BLaER1 treated with 17β-estradiol and CSF1 and Interleukin-3, amounts not matched to agents 10 nM and 100 nM (cell line): ENCODE measurements around the gene TJAP1.
A peak's percentile ranks its signal among the peaks of the same experiment; 100 is the strongest.
"Not testable (repeated sequence)": the region's sequence is repeated elsewhere in the genome, so short reads cannot be mapped to it uniquely, and the experiment has no call there.

Source experiments
- H3K27ac ChIP-seq, 11 experiments: shearing (Covaris generic); formaldehyde crosslinking; 2 replicates each; pipeline ENCODE4 v1.8.1; 2022
- H3K27me3 ChIP-seq, 11 experiments: shearing (Covaris generic); formaldehyde crosslinking; 2 replicates each; pipeline ENCODE4 v1.8.1; 2022
- H3K36me3 ChIP-seq, 11 experiments: shearing (Covaris generic); formaldehyde crosslinking; 2 replicates each; pipeline ENCODE4 v1.8.1; 2022
- H3K4me1 ChIP-seq, 10 experiments: shearing (Covaris generic); formaldehyde crosslinking; 2 replicates each; pipeline ENCODE4 v1.8.1; 2022
- H3K4me2 ChIP-seq, 11 experiments: shearing (Covaris generic); formaldehyde crosslinking; 2 replicates each; pipeline ENCODE4 v1.8.1; 2022
- H3K4me3 ChIP-seq, 10 experiments: shearing (Covaris generic); formaldehyde crosslinking; 2 replicates each; pipeline ENCODE4 v1.8.1; 2022
- H3K9ac ChIP-seq, 11 experiments: shearing (Covaris generic); formaldehyde crosslinking; 2 replicates each; pipeline ENCODE4 v1.8.1; 2022
- H3K9me3 ChIP-seq, 11 experiments: shearing (Covaris generic); formaldehyde crosslinking; replicated peaks in 1 of 11; 2 replicates each; pipeline ENCODE4 v1.8.1; 2022
- H4K20me1 ChIP-seq, 11 experiments: shearing (Covaris generic); formaldehyde crosslinking; 2 replicates each; pipeline ENCODE4 v1.8.1; 2022
- Cebpa-rat ChIP-seq, 11 experiments: shearing (Covaris generic); IDR thresholded peaks; 2 replicates each; pipeline ENCODE4 v1.8.1; 2022

TJAP1 gene

DNA sequence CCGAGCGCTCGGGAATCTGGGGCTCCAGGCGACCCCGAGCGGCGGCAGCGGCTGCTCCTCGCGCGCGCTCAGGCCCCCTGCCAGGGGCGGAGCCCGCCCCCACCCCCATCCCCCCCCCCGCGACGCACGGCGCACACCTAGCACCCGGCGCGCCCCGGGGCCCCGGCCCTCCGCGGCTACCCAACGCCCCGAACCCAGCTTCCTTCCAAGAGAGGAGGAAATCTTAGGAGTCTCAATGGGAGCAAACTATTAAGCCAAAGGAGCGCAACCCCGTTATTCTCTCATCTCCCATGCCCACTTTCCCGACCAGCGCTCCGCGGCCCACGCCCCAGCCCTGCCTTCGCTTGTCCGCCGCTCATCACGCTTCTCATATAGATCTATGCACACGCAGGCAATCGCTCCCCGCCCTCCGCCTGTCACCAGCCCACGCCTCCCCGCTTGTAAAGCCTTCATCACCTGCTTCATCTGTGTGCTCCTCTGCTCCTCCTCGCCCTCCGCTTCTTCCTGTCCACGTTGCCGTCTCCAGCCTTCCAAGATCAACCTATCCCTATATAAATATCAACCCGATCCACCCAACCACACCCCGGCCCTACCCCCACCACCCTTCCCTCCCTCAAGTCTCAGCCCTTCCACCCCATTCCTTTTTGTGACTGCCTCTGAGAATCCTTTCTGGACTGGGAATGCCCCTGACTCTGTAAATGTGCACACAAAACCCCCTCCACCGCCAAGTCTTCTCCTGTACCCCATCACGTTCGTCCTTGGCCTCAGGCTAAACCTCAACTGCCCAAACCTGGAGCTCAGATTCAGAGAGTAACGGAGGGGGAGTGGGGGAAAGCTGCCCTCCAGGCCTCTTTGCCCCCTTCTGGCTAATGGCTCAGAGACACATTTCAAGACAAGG, 21.6 kb upstream of the TJAP1 start, which contains the start of gene DLK2:
TSS of gene DLK2 (minus strand) at position 18 of the 898 bp plus-strand sequence. CDS start 723 bp downstream, outside the sequence.
- Histone ChIP-seq H3K27me3 (peaks cover 31 to 48% (median 45%) of the 10 kb centered on the region in 11 experiments), H3K36me3 (peaks cover 5 to 27% (median 21%) of the 10 kb centered on the region in 11 experiments; a peak in 20 of 22 replicates), H3K4me3 (peak within 1 kb of the TSS; percentile 58 to 74 (median 65)), H3K9me3 (no peaks in the 10 kb centered on the region), H4K20me1 (peaks cover 0 to 41% (median 9%) of the 10 kb centered on the region in 11 experiments; a peak in 12 of 22 replicates), H3K9ac (peak within 1 kb of the TSS; percentile 38 to 75 (median 65); a peak in 20 of 22 replicates), H3K4me2 (peak within 1 kb of the TSS; percentile 88 to 100 (median 98)), H3K4me1 (peaks cover 0 to 11% (median 5%) of the 10 kb centered on the region in 10 experiments; a peak in 6 of 20 replicates), H3K27ac (no peak within 1 kb of the TSS)
- TF ChIP-seq Cebpa-rat (IDR thresholded peaks at IDR 0.05) = no peak

DNA sequence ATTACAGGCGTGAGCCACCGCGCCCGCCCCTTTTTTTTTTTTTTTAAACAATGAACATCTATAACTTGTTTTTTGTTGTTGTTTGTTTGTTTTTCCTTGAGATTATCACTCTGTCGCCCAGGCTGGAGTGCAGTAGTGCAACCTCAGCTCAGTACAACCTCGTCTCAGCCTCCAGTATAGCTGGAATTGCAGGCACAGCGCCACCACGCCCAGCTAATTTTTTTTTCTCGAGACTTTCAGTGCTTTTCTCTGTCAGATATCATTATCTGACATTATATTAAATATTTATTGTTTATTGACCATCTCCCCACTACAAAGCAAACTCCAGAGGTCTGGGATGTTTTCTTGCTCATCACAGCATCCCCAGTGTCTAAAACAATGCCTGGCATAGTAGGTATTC, 19.7 kb upstream of the TJAP1 start:
- Histone ChIP-seq H4K20me1 (peaks cover 0 to 35% (median 9%) of the 10 kb centered on the region in 11 experiments; a peak in 12 of 22 replicates), H3K9ac (no peak overlapping the region), H3K4me1 (peaks cover 0 to 11% (median 5%) of the 10 kb centered on the region in 10 experiments; a peak in 6 of 20 replicates), H3K4me3 (no peak overlapping the region), H3K36me3 (peaks cover 0 to 9% (median 6%) of the 10 kb centered on the region in 11 experiments; a peak in 10 of 22 replicates), H3K27me3 (peaks cover 31 to 48% (median 45%) of the 10 kb centered on the region in 11 experiments), H3K4me2 (no peak overlapping the region), H3K27ac (no peak overlapping the region), H3K9me3 (no peaks in the 10 kb centered on the region)
- no peak for TF ChIP-seq Cebpa-rat (IDR thresholded peaks at IDR 0.05)

DNA sequence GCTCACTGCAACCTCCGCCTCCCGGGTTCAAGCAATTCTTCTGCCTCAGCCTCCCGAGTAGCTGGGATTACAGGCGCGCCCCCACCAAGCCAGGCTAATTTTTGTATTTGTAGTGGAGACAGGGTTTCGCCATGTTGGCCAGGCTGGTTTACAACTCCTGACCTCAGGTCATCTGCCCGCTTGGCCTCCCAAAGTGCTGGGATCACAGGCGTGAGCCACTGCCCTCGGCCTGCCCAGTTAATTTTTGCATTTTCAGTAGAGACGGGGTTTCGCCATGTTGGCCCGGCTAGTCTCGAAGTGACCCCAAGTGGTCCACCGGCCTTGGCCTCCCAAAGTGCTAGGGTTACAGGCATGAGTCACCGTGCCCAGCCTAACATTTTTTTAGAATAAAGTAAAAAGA, 19.2 kb upstream of the TJAP1 start:
- not testable (repeated sequence) for H3K9ac ChIP-seq, H3K36me3 ChIP-seq, H3K27ac ChIP-seq, H3K4me2 ChIP-seq, H3K9me3 ChIP-seq, H3K4me3 ChIP-seq
- Histone ChIP-seq H3K4me1 (peaks cover 0 to 11% (median 5%) of the 10 kb centered on the region in 10 experiments; a peak in 6 of 20 replicates), H3K27me3 (peaks cover 31 to 48% (median 45%) of the 10 kb centered on the region in 11 experiments), H4K20me1 (peaks cover 0 to 35% (median 9%) of the 10 kb centered on the region in 11 experiments; a peak in 12 of 22 replicates)

DNA sequence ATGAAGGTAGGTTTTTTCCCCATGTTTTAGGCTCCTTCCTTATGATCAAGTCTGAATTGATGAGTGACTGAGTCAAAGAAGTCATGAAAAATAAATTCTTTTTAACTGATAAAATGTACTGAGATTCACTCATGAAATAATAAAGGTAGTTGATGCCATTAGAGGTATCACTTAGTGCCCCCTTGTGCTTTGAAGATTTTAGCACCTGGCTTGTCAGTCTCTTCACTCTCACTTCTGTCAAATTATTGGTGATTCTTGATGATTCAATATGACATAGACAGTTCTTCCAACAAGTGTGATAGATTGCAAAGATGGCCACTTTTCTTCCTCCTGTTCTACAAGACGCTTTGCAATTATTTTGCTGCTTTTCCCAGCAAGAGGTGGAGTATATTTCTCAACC, 17.8 kb upstream of the TJAP1 start:
- Histone ChIP-seq H3K9ac (no peak overlapping the region), H3K4me1 (peaks cover 0 to 9% (median 5%) of the 10 kb centered on the region in 10 experiments; a peak in 6 of 20 replicates)

DNA sequence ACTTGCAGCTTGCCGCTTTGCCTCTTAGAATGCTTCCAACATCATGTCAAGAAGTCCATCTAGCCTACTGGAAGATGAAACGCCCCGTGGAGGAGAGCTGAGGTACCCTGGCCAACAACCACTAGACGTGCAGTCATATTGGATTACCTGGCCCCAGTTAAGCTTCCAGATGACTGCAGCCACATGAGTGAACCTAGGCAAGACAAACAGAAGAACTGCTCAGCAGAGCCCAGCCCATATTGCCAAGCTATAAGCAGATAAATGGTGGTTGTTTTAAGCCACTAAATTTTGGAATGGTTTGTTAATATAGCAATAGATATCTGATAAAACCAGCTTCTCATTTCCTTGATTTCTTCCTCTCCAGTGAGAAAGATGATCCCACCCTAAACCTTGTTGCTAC, 17.3 kb upstream of the TJAP1 start:
- peaks cover 26 to 33% (median 32%) of the 10 kb centered on the region in 11 experiments for H3K27me3 ChIP-seq
- peaks cover 0 to 19% (median 0%) of the 10 kb centered on the region in 11 experiments; a peak in 6 of 22 replicates for H4K20me1 ChIP-seq
- no peaks in the 10 kb centered on the region for H3K9me3 ChIP-seq
- no peak overlapping the region for H3K4me3 ChIP-seq
- no peak overlapping the region for H3K9ac ChIP-seq
- H3K4me1 ChIP-seq = peaks cover 0 to 6% (median under 1%) of the 10 kb centered on the region in 10 experiments; a peak in 3 of 20 replicates
- H3K27ac ChIP-seq = no peak overlapping the region
- no peak overlapping the region for H3K4me2 ChIP-seq
- no peaks in the 10 kb centered on the region for H3K36me3 ChIP-seq
- TF ChIP-seq Cebpa-rat (IDR thresholded peaks at IDR 0.05) = no peak

More for the DNA sequence above, 17.8 kb upstream of the TJAP1 start:
- H4K20me1 ChIP-seq = peaks cover 0 to 24% (median 0%) of the 10 kb centered on the region in 11 experiments; a peak in 7 of 22 replicates
- H3K4me2 ChIP-seq = no peak overlapping the region
- H3K4me3 ChIP-seq = no peak overlapping the region
- no peaks in the 10 kb centered on the region for H3K9me3 ChIP-seq
- peaks cover 31 to 38% (median 37%) of the 10 kb centered on the region in 11 experiments for H3K27me3 ChIP-seq
- no peak for TF ChIP-seq Cebpa-rat (IDR thresholded peaks at IDR 0.05)
- no peak overlapping the region for H3K27ac ChIP-seq
- H3K36me3 ChIP-seq = no peaks in the 10 kb centered on the region

DNA sequence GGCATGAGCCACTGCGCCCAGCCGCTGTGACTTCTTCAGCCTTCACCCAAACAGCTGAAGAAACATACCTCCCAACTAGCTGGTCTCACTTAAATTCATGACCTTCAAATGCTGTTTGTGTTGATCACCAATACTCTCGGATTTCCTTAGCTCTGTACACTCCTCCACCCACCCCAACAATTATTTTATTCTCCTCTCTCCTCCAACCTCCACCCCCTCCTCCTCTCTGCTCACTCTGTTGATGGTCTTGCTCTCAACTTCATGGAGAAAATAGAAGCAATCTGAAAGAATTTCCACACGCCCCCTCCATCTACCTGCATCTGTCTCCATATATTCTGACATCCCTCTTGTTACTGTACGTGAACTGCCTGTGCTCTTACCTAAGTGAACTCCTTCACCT, 15.4 kb upstream of the TJAP1 start:
- Histone ChIP-seq H4K20me1 (peaks cover 0 to 2% (median 0%) of the 10 kb centered on the region in 11 experiments; a peak in 1 of 22 replicates), H3K27ac (no peak overlapping the region), H3K4me3 (no peak overlapping the region), H3K9ac (no peak overlapping the region), H3K9me3 (no peaks in the 10 kb centered on the region), H3K4me1 (peaks cover 0 to 6% (median 0%) of the 10 kb centered on the region in 10 experiments; a peak in 3 of 20 replicates), H3K36me3 (no peaks in the 10 kb centered on the region), H3K27me3 (peaks cover 8 to 14% (median 13%) of the 10 kb centered on the region in 11 experiments), H3K4me2 (no peak overlapping the region)
- TF ChIP-seq Cebpa-rat (IDR thresholded peaks at IDR 0.05) = no peak

DNA sequence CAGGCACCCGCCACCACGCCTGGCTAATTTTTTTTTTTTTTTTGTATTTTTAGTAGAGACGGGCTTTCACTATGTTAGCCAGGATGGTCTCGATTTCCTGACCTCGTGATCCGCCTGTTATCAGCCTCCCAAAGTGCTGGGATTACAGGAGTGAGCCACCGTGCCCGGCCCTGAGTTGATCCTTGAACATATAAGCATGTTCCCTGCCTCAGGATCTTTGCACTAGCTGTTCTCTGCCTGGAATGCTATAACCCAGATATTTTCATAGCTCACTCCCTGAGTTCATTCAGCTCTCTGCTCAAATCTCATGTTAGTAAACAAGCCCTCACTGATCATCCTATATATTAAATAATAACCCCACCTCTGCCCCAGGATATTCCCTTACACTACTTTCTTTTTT, 13.0 kb upstream of the TJAP1 start:
- TF ChIP-seq Cebpa-rat (IDR thresholded peaks at IDR 0.05) = no peak
- Histone ChIP-seq H4K20me1 (no peaks in the 10 kb centered on the region), H3K4me2 (no peak overlapping the region), H3K9ac (no peak overlapping the region), H3K4me3 (no peak overlapping the region), H3K27me3 (no peaks in the 10 kb centered on the region), H3K4me1 (peaks cover 0 to 6% (median 0%) of the 10 kb centered on the region in 10 experiments; a peak in 3 of 20 replicates), H3K27ac (no peak overlapping the region), H3K9me3 (no peaks in the 10 kb centered on the region), H3K36me3 (no peaks in the 10 kb centered on the region)

DNA sequence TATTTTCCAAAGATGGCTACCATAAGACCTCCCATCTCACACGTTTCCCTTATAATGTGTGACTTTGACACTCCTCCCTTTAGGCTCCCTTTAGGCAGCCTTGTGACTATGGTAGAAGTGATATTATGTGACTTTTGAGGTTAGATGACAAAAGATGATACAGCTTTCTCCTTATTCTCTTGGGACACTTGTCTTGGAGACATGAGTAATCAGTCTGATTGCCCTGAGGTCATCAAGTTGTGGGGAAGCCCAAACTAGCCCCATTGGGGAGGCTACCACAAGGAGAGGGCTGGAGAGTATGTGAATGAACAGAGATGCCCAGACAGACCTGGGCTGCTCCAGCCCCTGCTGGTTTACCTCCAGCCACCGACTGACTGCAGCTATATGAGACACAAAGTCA, 11.4 kb upstream of the TJAP1 start:
- H3K4me2 ChIP-seq = no peak overlapping the region
- no peak for TF ChIP-seq Cebpa-rat (IDR thresholded peaks at IDR 0.05)
- peaks cover 0 to 6% (median 0%) of the 10 kb centered on the region in 10 experiments; a peak in 4 of 20 replicates for H3K4me1 ChIP-seq
- H3K27me3 ChIP-seq = no peaks in the 10 kb centered on the region
- no peak overlapping the region for H3K27ac ChIP-seq
- H3K9me3 ChIP-seq = no peaks in the 10 kb centered on the region
- H4K20me1 ChIP-seq = no peaks in the 10 kb centered on the region
- no peaks in the 10 kb centered on the region for H3K36me3 ChIP-seq
- H3K9ac ChIP-seq = no peak overlapping the region
- no peak overlapping the region for H3K4me3 ChIP-seq

DNA sequence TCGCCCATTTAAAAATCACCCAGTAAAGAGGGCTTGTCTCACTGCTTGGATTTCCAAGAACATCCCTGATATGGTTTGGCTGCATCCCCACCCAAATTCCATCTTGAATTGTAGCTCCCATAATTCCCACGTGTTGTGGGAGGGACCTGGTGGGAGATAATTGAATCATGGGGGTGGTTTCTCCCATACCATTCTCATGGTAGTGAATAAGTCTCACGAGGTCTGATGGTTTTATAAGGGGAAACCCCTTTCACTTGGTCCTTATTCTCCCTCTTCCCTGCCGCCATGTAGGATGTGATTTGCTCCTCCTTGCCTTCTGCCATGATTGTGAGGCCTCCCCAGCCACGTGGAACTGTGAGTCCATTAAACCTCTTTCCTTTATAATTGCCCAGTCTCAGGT, 10.1 kb upstream of the TJAP1 start:
- not testable (repeated sequence) for H3K9ac ChIP-seq, H3K36me3 ChIP-seq, H4K20me1 ChIP-seq, H3K27me3 ChIP-seq, H3K4me2 ChIP-seq, H3K9me3 ChIP-seq, H3K27ac ChIP-seq, H3K4me1 ChIP-seq, H3K4me3 ChIP-seq
